ENCODE results near the gene SASH3.

SASH3 gene

DNA sequence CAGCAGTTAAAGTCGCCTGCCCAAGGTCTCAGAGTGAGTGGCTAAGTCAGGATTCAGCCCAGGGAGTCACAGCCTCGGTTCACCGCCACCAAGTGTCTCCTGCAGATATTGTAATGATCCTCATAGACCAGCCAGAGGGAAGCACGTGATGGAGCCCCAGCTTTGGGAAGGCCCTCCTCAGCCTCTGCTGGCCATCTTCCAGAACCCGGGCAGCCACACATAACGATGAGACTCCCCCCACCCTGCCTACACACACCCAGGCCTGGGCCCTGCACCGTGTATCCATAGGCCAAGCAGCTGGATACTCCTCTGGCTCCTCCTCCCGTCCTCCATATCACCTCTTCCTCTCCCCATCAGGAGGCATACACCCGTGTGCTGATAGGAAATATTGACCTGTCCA is 19.6 kb upstream of the SASH3 start:
- no peaks in the 10 kb centered on the region for H3K9me3 ChIP-seq (ENCODE audit: insufficient read depth, low read length)
- no peak for TF ChIP-seq YY1 (IDR thresholded peaks at IDR 0.05; ENCODE audit: insufficient read depth, insufficient read length)
- no peak for TF ChIP-seq SUZ12 (IDR thresholded peaks at IDR 0.05; ENCODE audit: extremely low read depth, insufficient read depth, insufficient read length)
- TF ChIP-seq ZNF274 (IDR thresholded peaks at IDR 0.05; ENCODE audit: low read depth, low read length) = no peak
- H3K36me3 ChIP-seq (ENCODE audit: insufficient read depth, insufficient read length, low read length) = no peaks in the 10 kb centered on the region
- no peaks in the 10 kb centered on the region for H3K27me3 ChIP-seq (ENCODE audit: insufficient read depth, insufficient read length)
- H3K4me1 ChIP-seq (ENCODE audit: insufficient read depth, insufficient read length) = peaks cover 2% of the 10 kb centered on the region
- no peak for DNase-seq (ENCODE audit: low read depth, low spot score)
- H3K9ac ChIP-seq (ENCODE audit: insufficient read length, low read depth) = no peak overlapping the region
- H3K4me3 ChIP-seq (ENCODE audit: insufficient read length, low read depth) = no peak overlapping the region

GRCh38 chrX:129760981-129761380 is 18.8 kb upstream of the SASH3 start:
- TF ChIP-seq YY1 (IDR thresholded peaks at IDR 0.05; ENCODE audit: insufficient read depth, insufficient read length) = no peak
- TF ChIP-seq SUZ12 (IDR thresholded peaks at IDR 0.05; ENCODE audit: extremely low read depth, insufficient read depth, insufficient read length) = no peak
- no peak for TF ChIP-seq ZNF274 (IDR thresholded peaks at IDR 0.05; ENCODE audit: low read depth, low read length)
- no peak for DNase-seq (ENCODE audit: low read depth, low spot score)
- no peaks in the 10 kb centered on the region for H3K9me3 ChIP-seq (ENCODE audit: insufficient read depth, low read length)
- H3K4me1 ChIP-seq (ENCODE audit: insufficient read depth, insufficient read length) = peaks cover 2% of the 10 kb centered on the region
- H3K27me3 ChIP-seq (ENCODE audit: insufficient read depth, insufficient read length) = no peaks in the 10 kb centered on the region
- H3K4me3 ChIP-seq (ENCODE audit: insufficient read length, low read depth) = no peak overlapping the region
- H3K36me3 ChIP-seq (ENCODE audit: insufficient read depth, insufficient read length, low read length) = no peaks in the 10 kb centered on the region
- H3K9ac ChIP-seq (ENCODE audit: insufficient read length, low read depth) = no peak overlapping the region

GRCh38 chrX:129761596-129761995 is 18.2 kb upstream of the SASH3 start:
- H3K4me1 ChIP-seq (ENCODE audit: insufficient read depth, insufficient read length) = peaks cover 2% of the 10 kb centered on the region
- no peaks in the 10 kb centered on the region for H3K36me3 ChIP-seq (ENCODE audit: insufficient read depth, insufficient read length, low read length)
- H3K27me3 ChIP-seq (ENCODE audit: insufficient read depth, insufficient read length) = no peaks in the 10 kb centered on the region
- no peak for TF ChIP-seq SUZ12 (IDR thresholded peaks at IDR 0.05; ENCODE audit: extremely low read depth, insufficient read depth, insufficient read length)
- TF ChIP-seq ZNF274 (IDR thresholded peaks at IDR 0.05; ENCODE audit: low read depth, low read length) = no peak
- no peak for TF ChIP-seq YY1 (IDR thresholded peaks at IDR 0.05; ENCODE audit: insufficient read depth, insufficient read length)
- no peaks in the 10 kb centered on the region for H3K9me3 ChIP-seq (ENCODE audit: insufficient read depth, low read length)
- H3K4me3 ChIP-seq (ENCODE audit: insufficient read length, low read depth) = no peak overlapping the region
- H3K9ac ChIP-seq (ENCODE audit: insufficient read length, low read depth) = no peak overlapping the region
- no peak for DNase-seq (ENCODE audit: low read depth, low spot score)

DNA sequence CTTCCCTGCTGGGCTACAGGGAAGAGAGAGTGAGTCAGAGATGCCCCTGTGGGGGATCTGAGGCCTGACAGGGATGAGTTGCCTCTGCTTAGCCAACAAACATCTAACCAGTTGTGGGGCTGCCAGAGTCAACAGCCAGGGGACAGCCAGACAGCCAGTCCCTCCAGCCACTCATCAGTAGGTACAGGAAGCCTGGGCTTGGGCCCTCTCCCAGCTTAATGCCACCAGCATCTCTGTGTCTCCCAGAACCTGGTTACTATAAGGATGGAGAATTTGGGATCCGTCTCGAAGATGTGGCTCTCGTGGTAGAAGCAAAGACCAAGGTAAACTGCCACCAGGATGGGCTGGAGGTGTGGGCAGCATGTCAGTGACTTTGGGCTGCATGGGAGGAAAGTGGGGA is 17.3 kb upstream of the SASH3 start:
- Histone ChIP-seq H3K9me3 (ENCODE audit: insufficient read depth, low read length) (no peaks in the 10 kb centered on the region), H3K4me1 (ENCODE audit: insufficient read depth, insufficient read length) (peaks cover 2% of the 10 kb centered on the region), H3K36me3 (ENCODE audit: insufficient read depth, insufficient read length, low read length) (no peaks in the 10 kb centered on the region), H3K9ac (ENCODE audit: insufficient read length, low read depth) (no peak overlapping the region), H3K4me3 (ENCODE audit: insufficient read length, low read depth) (no peak overlapping the region), H3K27me3 (ENCODE audit: insufficient read depth, insufficient read length) (no peaks in the 10 kb centered on the region)
- DNase-seq (ENCODE audit: low read depth, low spot score) = no peak
- TF ChIP-seq YY1 (IDR thresholded peaks at IDR 0.05; ENCODE audit: insufficient read depth, insufficient read length) (no peak), ZNF274 (IDR thresholded peaks at IDR 0.05; ENCODE audit: low read depth, low read length) (no peak), SUZ12 (IDR thresholded peaks at IDR 0.05; ENCODE audit: extremely low read depth, insufficient read depth, insufficient read length) (no peak)

- peaks cover 2% of the 10 kb centered on the region for H3K4me1 ChIP-seq (ENCODE audit: insufficient read depth, insufficient read length)
- no peaks in the 10 kb centered on the region for H3K36me3 ChIP-seq (ENCODE audit: insufficient read depth, insufficient read length, low read length)
- DNase-seq (ENCODE audit: low read depth, low spot score) = no peak
- no peak overlapping the region for H3K9ac ChIP-seq (ENCODE audit: insufficient read length, low read depth)
- TF ChIP-seq ZNF274 (IDR thresholded peaks at IDR 0.05; ENCODE audit: low read depth, low read length) (no peak), SUZ12 (IDR thresholded peaks at IDR 0.05; ENCODE audit: extremely low read depth, insufficient read depth, insufficient read length) (no peak), YY1 (IDR thresholded peaks at IDR 0.05; ENCODE audit: insufficient read depth, insufficient read length) (no peak)
- no peaks in the 10 kb centered on the region for H3K9me3 ChIP-seq (ENCODE audit: insufficient read depth, low read length)
- H3K27me3 ChIP-seq (ENCODE audit: insufficient read depth, insufficient read length) = no peaks in the 10 kb centered on the region
- H3K4me3 ChIP-seq (ENCODE audit: insufficient read length, low read depth) = no peak overlapping the region
Measured at GRCh38 chrX:129763666-129764065, 16.1 kb upstream of the SASH3 start.

DNA sequence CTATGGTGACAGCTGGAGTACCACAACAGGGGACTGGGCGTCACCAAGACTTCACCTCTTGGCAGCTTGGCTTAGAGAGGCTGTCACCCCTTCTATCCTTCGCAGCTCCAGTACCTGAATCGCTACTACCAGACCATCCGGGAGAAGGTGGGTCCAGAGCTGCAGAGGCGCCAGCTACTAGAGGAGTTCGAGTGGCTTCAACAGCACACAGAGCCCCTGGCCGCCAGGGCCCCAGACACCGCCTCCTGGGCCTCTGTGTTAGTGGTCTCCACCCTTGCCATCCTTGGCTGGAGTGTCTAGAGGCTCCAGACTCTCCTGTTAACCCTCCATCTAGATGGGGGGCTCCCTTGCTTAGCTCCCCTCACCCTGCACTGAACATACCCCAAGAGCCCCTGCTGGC is 11.6 kb upstream of the SASH3 start:
- no peak overlapping the region for H3K4me3 ChIP-seq (ENCODE audit: insufficient read length, low read depth)
- H3K9me3 ChIP-seq (ENCODE audit: insufficient read depth, low read length) = no peaks in the 10 kb centered on the region
- H3K9ac ChIP-seq (ENCODE audit: insufficient read length, low read depth) = no peak overlapping the region
- no peaks in the 10 kb centered on the region for H3K36me3 ChIP-seq (ENCODE audit: insufficient read depth, insufficient read length, low read length)
- H3K27me3 ChIP-seq (ENCODE audit: insufficient read depth, insufficient read length) = no peaks in the 10 kb centered on the region
- DNase-seq (ENCODE audit: low read depth, low spot score) = no peak
- H3K4me1 ChIP-seq (ENCODE audit: insufficient read depth, insufficient read length) = peaks cover 4% of the 10 kb centered on the region
- TF ChIP-seq SUZ12 (IDR thresholded peaks at IDR 0.05; ENCODE audit: extremely low read depth, insufficient read depth, insufficient read length) (no peak), ZNF274 (IDR thresholded peaks at IDR 0.05; ENCODE audit: low read depth, low read length) (no peak), YY1 (IDR thresholded peaks at IDR 0.05; ENCODE audit: insufficient read depth, insufficient read length) (no peak)

DNA sequence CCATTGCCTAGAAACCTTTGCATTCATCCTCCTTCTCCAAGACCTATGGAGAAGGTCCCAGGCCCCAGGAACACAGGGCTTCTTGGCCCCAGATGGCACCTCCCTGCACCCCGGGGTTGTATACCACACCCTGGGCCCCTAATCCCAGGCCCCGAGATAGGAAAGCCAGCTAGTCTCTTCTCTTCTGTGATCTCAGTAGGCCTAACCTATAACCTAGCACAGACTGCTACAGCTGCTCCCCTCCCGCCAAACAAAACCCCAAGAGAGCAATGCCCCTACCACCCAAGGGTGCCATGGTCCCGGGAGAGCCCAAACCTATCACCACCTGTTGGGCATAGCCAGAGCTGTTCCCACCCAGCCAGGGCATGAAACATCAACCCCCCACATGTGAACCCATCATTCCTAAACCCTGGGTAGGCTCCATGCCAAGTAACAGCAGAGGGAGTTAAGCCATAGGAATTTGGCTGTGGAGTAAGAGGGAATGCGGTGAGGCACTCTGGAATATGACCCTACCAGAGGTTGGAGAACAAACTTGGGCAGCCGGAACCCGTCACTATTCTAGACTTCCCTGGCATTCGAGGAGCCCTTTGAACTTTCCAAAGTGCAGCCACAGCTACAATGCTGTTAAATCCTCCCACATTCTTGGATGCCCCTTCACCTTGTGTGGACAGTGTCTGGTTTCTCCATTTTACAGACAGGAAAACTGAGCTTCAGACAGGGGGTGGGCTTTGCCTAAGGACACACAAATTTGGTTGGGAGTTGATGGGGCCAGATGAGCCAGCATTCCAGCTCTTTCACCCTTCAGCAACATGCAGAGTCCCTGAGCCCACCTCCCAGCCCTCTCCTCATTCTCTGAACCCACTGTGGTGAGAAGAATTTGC is 10.9 kb upstream of the SASH3 start:
- Histone ChIP-seq H3K9me3 (ENCODE audit: insufficient read depth, low read length) (no peaks in the 10 kb centered on the region), H3K27me3 (ENCODE audit: insufficient read depth, insufficient read length) (no peaks in the 10 kb centered on the region), H3K9ac (ENCODE audit: insufficient read length, low read depth) (no peak overlapping the region), H3K36me3 (ENCODE audit: insufficient read depth, insufficient read length, low read length) (no peaks in the 10 kb centered on the region), H3K4me3 (ENCODE audit: insufficient read length, low read depth) (no peak overlapping the region), H3K4me1 (ENCODE audit: insufficient read depth, insufficient read length) (peaks cover 4% of the 10 kb centered on the region)
- no peak for DNase-seq (ENCODE audit: low read depth, low spot score)
- TF ChIP-seq ZNF274 (IDR thresholded peaks at IDR 0.05; ENCODE audit: low read depth, low read length) = no peak

Data from NT2/D1 (cell line).